ENCODE results near the gene USP53.

The USP53 gene

GRCh38 chr4:119207051-119207450 is 5.5 kb upstream of the USP53 start:
- H3K9me3 Mint-ChIP-seq: no peaks in the 10 kb centered on the region
- H3K4me1 Mint-ChIP-seq (ENCODE audit: low read depth): peaks cover 23% of the 10 kb centered on the region
- peaks cover 8% of the 10 kb centered on the region for H3K27me3 Mint-ChIP-seq (ENCODE audit: low read depth)
- H3K4me3 Mint-ChIP-seq: no peak overlapping the region
- no peak for DNase-seq (ENCODE audit: low spot score)
- no peak overlapping the region for H3K27ac Mint-ChIP-seq
- H3K36me3 Mint-ChIP-seq (ENCODE audit: low read depth): no peaks in the 10 kb centered on the region

GRCh38 chr4:119209077-119209476 is 3.4 kb upstream of the USP53 start:
- H3K4me1 Mint-ChIP-seq (ENCODE audit: low read depth): peaks cover 27% of the 10 kb centered on the region
- no peak overlapping the region for H3K4me3 Mint-ChIP-seq
- peak overlapping the region; percentile 27 for H3K27ac Mint-ChIP-seq
- peaks cover 8% of the 10 kb centered on the region for H3K27me3 Mint-ChIP-seq (ENCODE audit: low read depth)
- DNase-seq (ENCODE audit: low spot score): peak; percentile 69
- no peaks in the 10 kb centered on the region for H3K36me3 Mint-ChIP-seq (ENCODE audit: low read depth)
- H3K9me3 Mint-ChIP-seq: no peaks in the 10 kb centered on the region

- H3K27ac Mint-ChIP-seq: peak overlapping the region; percentile 27
- peaks cover 8% of the 10 kb centered on the region for H3K27me3 Mint-ChIP-seq (ENCODE audit: low read depth)
- H3K9me3 Mint-ChIP-seq: no peaks in the 10 kb centered on the region
- DNase-seq (ENCODE audit: low spot score): no peak
- peaks cover 27% of the 10 kb centered on the region for H3K4me1 Mint-ChIP-seq (ENCODE audit: low read depth)
- H3K4me3 Mint-ChIP-seq: no peak overlapping the region
- H3K36me3 Mint-ChIP-seq (ENCODE audit: low read depth): no peaks in the 10 kb centered on the region
Measured at GRCh38 chr4:119209586-119209985, 2.9 kb upstream of the USP53 start.

GRCh38 chr4:119210775-119211174 is 1.7 kb upstream of the USP53 start:
- Mint-ChIP-seq H3K36me3 (ENCODE audit: low read depth) (no peaks in the 10 kb centered on the region), H3K27ac (no peak overlapping the region), H3K27me3 (ENCODE audit: low read depth) (peaks cover 8% of the 10 kb centered on the region), H3K4me1 (ENCODE audit: low read depth) (peaks cover 27% of the 10 kb centered on the region), H3K4me3 (peak overlapping the region; percentile 31), H3K9me3 (no peaks in the 10 kb centered on the region)
- DNase-seq (ENCODE audit: low spot score): no peak

DNA sequence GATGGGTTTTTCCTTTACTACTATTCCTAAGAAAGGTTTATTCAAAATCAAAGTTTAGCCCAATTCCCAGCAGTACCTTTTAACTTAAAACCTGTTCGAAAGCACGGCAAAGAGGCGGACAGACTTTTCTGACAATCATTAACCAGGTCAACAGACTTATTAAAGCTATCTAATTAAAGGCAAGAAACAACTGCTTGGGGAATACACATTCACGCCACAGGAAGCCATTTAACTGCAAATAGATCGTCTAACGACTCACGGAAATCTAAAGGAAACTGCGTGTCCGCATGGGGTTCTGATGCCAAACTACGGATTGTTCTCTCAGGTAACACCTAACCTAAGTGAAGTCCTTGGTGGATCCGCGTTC is 663 bp upstream of the USP53 start:
- Mint-ChIP-seq H3K36me3 (ENCODE audit: low read depth) (no peaks in the 10 kb centered on the region), H3K4me3 (peak overlapping the region; percentile 100), H3K4me1 (ENCODE audit: low read depth) (peaks cover 27% of the 10 kb centered on the region), H3K27ac (peak overlapping the region; percentile 94), H3K9me3 (no peaks in the 10 kb centered on the region), H3K27me3 (ENCODE audit: low read depth) (peaks cover 8% of the 10 kb centered on the region)
- no peak for DNase-seq (ENCODE audit: low spot score)

DNA sequence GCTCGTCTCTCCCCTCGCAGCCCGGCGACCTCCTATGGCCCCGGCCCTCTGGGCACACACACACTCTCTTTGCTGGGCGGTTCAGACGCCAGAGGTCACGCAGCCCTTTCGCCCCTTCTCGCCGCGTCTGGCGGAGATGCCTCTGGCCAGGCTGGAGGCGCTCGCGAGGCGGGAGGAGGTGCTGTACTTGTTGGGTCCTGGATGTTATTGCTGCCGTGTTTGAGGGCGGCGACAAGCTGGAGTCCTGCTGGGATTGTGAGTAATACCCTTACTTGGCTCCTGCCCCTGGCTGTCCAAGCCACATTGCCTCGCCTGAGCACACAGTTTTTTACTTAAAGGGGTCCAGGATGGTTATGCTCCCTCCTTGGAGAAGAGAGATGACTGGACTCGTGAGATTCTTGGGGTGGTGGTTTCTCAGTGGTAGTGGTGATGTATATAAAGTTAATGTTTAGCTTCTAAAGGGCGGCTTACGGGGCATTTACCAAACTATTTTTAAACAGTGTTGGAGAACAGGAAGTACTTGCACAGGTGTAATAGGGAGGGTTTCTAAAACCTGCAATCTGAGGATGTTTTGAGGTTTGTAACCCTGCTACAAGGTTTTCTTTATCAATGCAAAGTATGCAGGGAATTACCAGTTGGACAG is 572 bp downstream of the USP53 start:
- Mint-ChIP-seq H3K27me3 (ENCODE audit: low read depth) (peaks cover 7% of the 10 kb centered on the region), H3K9me3 (no peaks in the 10 kb centered on the region), H3K36me3 (ENCODE audit: low read depth) (peaks cover 4% of the 10 kb centered on the region), H3K27ac (peak overlapping the region; percentile 94), H3K4me3 (peak overlapping the region; percentile 100), H3K4me1 (ENCODE audit: low read depth) (peaks cover 27% of the 10 kb centered on the region)
- peak; percentile 65 for DNase-seq (ENCODE audit: low spot score)

GRCh38 chr4:119218093-119218492 is 5.6 kb downstream of the USP53 start:
- Mint-ChIP-seq H3K4me3 (no peak overlapping the region), H3K36me3 (ENCODE audit: low read depth) (peaks cover 13% of the 10 kb centered on the region), H3K27ac (no peak overlapping the region), H3K27me3 (ENCODE audit: low read depth) (no peaks in the 10 kb centered on the region), H3K9me3 (no peaks in the 10 kb centered on the region), H3K4me1 (ENCODE audit: low read depth) (peaks cover 4% of the 10 kb centered on the region)
- DNase-seq (ENCODE audit: low spot score): no peak

DNA sequence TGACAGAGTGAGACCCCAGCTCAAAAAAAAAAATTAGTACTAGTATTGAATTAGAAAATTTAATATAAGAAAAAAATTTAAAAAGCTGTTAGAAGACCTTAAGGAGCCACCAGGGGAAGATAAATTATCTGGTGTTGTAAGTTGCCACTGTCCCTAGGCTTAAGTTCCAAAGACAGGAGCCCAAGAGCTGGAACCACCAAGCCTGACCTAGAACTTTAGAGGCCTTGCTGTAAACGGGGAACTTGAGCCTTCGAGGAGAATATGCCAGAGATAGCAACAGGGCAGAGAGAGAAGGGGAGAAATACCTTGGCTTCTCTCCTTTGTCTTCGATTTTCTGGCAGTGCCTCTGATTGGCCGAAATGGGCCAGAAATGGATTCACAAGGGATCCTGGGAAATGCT is 8.9 kb downstream of the USP53 start:
- H3K27ac Mint-ChIP-seq: no peak overlapping the region
- H3K4me3 Mint-ChIP-seq: no peak overlapping the region
- H3K4me1 Mint-ChIP-seq (ENCODE audit: low read depth): peaks cover 2% of the 10 kb centered on the region
- H3K36me3 Mint-ChIP-seq (ENCODE audit: low read depth): peaks cover 13% of the 10 kb centered on the region
- H3K27me3 Mint-ChIP-seq (ENCODE audit: low read depth): no peaks in the 10 kb centered on the region
- no peaks in the 10 kb centered on the region for H3K9me3 Mint-ChIP-seq
- no peak for DNase-seq (ENCODE audit: low spot score)

GRCh38 chr4:119227690-119228089 is 15.2 kb downstream of the USP53 start:
- Mint-ChIP-seq H3K36me3 (ENCODE audit: low read depth) (peaks cover 3% of the 10 kb centered on the region), H3K27ac (no peak overlapping the region), H3K4me1 (ENCODE audit: low read depth) (no peaks in the 10 kb centered on the region), H3K9me3 (no peaks in the 10 kb centered on the region), H3K27me3 (ENCODE audit: low read depth) (no peaks in the 10 kb centered on the region), H3K4me3 (no peak overlapping the region)
- no peak for DNase-seq (ENCODE audit: low spot score)

DNA sequence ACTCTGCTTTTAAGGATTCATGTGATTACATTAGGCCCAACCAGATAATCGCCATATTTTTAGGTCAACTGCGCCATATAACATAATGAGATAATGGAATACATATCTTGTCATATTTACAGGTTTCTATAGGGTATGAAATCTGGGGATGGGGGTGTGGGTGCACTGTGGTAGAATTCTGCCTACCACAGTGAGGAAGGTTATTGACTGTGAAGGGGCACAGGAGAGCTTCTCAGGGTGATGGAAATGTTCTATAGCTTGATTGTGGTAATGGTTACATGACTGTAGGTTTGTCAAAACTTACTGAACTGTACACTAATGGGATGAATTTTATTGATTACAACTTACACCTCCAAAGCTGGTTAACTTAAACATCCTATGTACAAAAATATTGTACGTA is 15.9 kb downstream of the USP53 start:
- Mint-ChIP-seq H3K4me3 (no peak overlapping the region), H3K4me1 (ENCODE audit: low read depth) (peaks cover 4% of the 10 kb centered on the region), H3K9me3 (no peaks in the 10 kb centered on the region), H3K27ac (no peak overlapping the region), H3K36me3 (ENCODE audit: low read depth) (peaks cover 3% of the 10 kb centered on the region), H3K27me3 (ENCODE audit: low read depth) (no peaks in the 10 kb centered on the region)
- DNase-seq (ENCODE audit: low spot score): no peak

DNA sequence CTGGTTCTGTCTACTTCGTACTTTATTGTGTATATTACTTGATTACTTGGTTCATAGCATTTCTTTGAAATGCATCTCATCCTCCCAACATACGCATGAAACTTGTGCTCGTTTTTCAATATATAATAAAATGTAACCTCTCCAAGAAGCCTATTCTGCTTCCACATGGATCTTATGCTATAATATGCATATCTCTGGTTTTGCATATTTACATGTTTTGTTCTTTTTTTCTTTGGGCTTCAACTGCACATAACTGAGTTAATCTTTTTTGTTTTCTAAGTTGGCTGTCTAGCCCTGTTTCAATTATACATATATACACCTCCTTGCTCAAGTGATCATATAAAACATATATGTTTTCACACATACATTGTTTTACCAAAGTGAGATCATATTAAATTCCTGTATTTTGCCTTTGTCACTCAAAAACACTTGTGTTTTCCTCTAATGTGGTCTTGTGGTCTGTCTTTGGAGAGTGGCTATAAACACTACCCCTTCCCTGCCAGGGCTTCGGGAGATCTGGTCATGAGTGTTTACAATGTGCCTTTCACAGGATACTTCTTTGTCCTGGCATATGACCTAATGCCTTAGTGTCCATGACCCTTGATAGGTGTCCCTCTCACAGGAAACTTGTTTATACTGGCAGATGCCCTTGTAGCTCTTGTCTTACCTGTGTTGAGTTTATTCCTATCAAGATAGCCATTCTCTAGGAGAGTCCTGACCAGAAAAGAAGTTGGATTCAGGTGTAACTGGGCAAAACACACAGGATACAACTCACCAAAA is 17.6 kb downstream of the USP53 start:
- H3K9me3 Mint-ChIP-seq: no peaks in the 10 kb centered on the region
- no peak for DNase-seq (ENCODE audit: low spot score)
- no peaks in the 10 kb centered on the region for H3K27me3 Mint-ChIP-seq (ENCODE audit: low read depth)
- H3K27ac Mint-ChIP-seq: no peak overlapping the region
- peaks cover 3% of the 10 kb centered on the region for H3K36me3 Mint-ChIP-seq (ENCODE audit: low read depth)
- H3K4me3 Mint-ChIP-seq: no peak overlapping the region
- peaks cover 12% of the 10 kb centered on the region for H3K4me1 Mint-ChIP-seq (ENCODE audit: low read depth)

DNA sequence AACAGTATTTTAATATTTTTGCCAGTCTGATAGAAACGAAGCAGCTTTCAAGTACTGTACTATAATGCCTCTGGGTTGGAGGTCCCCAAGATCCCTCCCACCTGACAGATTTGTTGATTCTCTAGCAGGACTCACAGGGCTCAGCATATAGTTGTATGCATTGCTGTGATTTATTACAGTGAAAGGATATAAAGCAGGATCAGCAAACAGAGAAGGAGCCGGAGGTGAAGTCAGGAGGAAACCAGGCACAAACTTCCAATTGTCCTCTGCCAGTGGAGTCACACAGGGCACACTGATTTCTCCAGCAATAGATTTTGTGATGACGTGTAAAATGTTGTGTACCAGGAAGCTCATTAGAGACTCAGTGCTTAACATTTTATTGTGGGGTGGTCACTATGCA is 19.0 kb downstream of the USP53 start:
- Mint-ChIP-seq H3K4me3 (no peak overlapping the region), H3K9me3 (no peaks in the 10 kb centered on the region), H3K27me3 (ENCODE audit: low read depth) (no peaks in the 10 kb centered on the region), H3K36me3 (ENCODE audit: low read depth) (peaks cover 7% of the 10 kb centered on the region), H3K27ac (no peak overlapping the region), H3K4me1 (ENCODE audit: low read depth) (peaks cover 23% of the 10 kb centered on the region)
- DNase-seq (ENCODE audit: low spot score): no peak

GRCh38 chr4:119232286-119232685 is 19.8 kb downstream of the USP53 start:
- Mint-ChIP-seq H3K36me3 (ENCODE audit: low read depth) (peaks cover 7% of the 10 kb centered on the region), H3K4me3 (no peak overlapping the region), H3K27ac (no peak overlapping the region), H3K4me1 (ENCODE audit: low read depth) (peaks cover 27% of the 10 kb centered on the region), H3K9me3 (no peaks in the 10 kb centered on the region), H3K27me3 (ENCODE audit: low read depth) (no peaks in the 10 kb centered on the region)
- no peak for DNase-seq (ENCODE audit: low spot score)

DNA sequence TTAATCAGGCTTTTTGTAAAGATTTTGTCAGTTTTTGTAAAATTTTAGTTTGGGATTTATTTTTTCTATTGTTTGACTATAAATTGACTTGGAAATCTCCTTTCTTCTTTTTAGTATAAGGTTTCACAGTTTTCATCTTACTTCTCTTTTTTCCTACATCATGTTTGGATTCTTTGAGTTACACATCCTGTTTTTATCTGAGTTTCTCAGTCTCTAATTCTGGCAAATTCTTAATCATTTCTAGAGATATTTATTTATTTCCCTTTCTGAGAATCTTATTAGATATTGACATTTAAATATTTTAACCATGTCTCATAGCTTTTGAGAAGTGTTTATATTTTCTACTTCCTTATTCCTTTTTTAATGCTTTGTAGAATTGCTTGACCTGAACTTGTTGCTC is 20.7 kb downstream of the USP53 start:
- H3K27ac Mint-ChIP-seq: no peak overlapping the region
- H3K36me3 Mint-ChIP-seq (ENCODE audit: low read depth): peaks cover 7% of the 10 kb centered on the region
- DNase-seq (ENCODE audit: low spot score): no peak
- no peaks in the 10 kb centered on the region for H3K27me3 Mint-ChIP-seq (ENCODE audit: low read depth)
- H3K4me1 Mint-ChIP-seq (ENCODE audit: low read depth): peaks cover 35% of the 10 kb centered on the region
- H3K4me3 Mint-ChIP-seq: peak overlapping the region; percentile 47
- H3K9me3 Mint-ChIP-seq: no peaks in the 10 kb centered on the region
